HEK293T (cell line): ENCODE results near the gene OXNAD1.

Experiments used
- CTCF ChIA-PET: fragments of 350-600 bp; formaldehyde crosslinking; extraction: SDS; loops from one replicate; lab custom pipeline; 2021; ENCODE audit warnings: antibody characterized with exemption, inconsistent platforms; lab: Yijun Ruan, JAX
- POLR2A ChIA-PET: fragments of 350-600 bp; formaldehyde crosslinking; extraction: SDS; loops from one replicate; lab custom pipeline; 2020; ENCODE audit warnings: antibody characterized with exemption, inconsistent platforms; lab: Yijun Ruan, JAX
- DNase-seq: peaks from one replicate; pipeline ENCODE4 v3.0.0; 2012; ENCODE audit warnings: mixed read lengths; ENCODE audit errors: extremely low spot score
- ARNT ChIP-seq: fragments of 450-650 bp; IDR thresholded peaks from 2 replicates; pipeline ENCODE4 v1.6.1; 2017; ENCODE audit warnings: mild to moderate bottlenecking
- BHLHE40 ChIP-seq: fragments of 450-650 bp; IDR thresholded peaks from 2 replicates; pipeline ENCODE4 v1.6.1; 2016; ENCODE audit warnings: mild to moderate bottlenecking, moderate library complexity, borderline replicate concordance
- CTBP1 ChIP-seq: fragments of 450-650 bp; IDR thresholded peaks from 2 replicates; pipeline ENCODE4 v1.6.1; 2016; ENCODE audit warnings: borderline replicate concordance
- ELF4 ChIP-seq: fragments of 450-650 bp; IDR thresholded peaks from 2 replicates; pipeline ENCODE4 v1.6.1; 2017; ENCODE audit warnings: antibody characterized with exemption
- FOXA1 ChIP-seq: fragments of 450-650 bp; IDR thresholded peaks from 2 replicates; pipeline ENCODE4 v1.6.1; 2016; ENCODE audit warnings: mild to moderate bottlenecking
- FOXK2 ChIP-seq: fragments of 450-650 bp; IDR thresholded peaks from 2 replicates; pipeline ENCODE4 v1.6.1; 2016; ENCODE audit warnings: mild to moderate bottlenecking
- FOXM1 ChIP-seq: fragments of 450-650 bp; IDR thresholded peaks from 2 replicates; pipeline ENCODE4 v1.6.1; 2017; ENCODE audit warnings: mild to moderate bottlenecking, borderline replicate concordance
- HDGF ChIP-seq: fragments of 450-650 bp; IDR thresholded peaks from 2 replicates; pipeline ENCODE4 v1.6.1; 2017; ENCODE audit warnings: antibody characterized with exemption, borderline replicate concordance
- L3MBTL2 ChIP-seq: fragments of 450-650 bp; conservative IDR thresholded peaks from 2 replicates; pipeline ENCODE4 v1.6.1; 2016; ENCODE audit warnings: mild to moderate bottlenecking
- LEF1 ChIP-seq: fragments of 450-650 bp; IDR thresholded peaks from 2 replicates; pipeline ENCODE4 v1.6.1; 2017; ENCODE audit warnings: mild to moderate bottlenecking, borderline replicate concordance
- NFRKB ChIP-seq: fragments of 450-650 bp; IDR thresholded peaks from 2 replicates; pipeline ENCODE4 v1.6.1; 2016; ENCODE audit warnings: mild to moderate bottlenecking, moderate library complexity
- PKNOX1 ChIP-seq: fragments of 450-650 bp; IDR thresholded peaks from 2 replicates; pipeline ENCODE4 v1.6.1; 2016
- SP1 ChIP-seq: fragments of 450-650 bp; IDR thresholded peaks from 2 replicates; pipeline ENCODE4 v1.6.1; 2017
- SUZ12 ChIP-seq: fragments of 450-650 bp; IDR thresholded peaks from 2 replicates; pipeline ENCODE4 v1.6.1; 2016; ENCODE audit warnings: mild to moderate bottlenecking
- TARDBP ChIP-seq: fragments of 450-650 bp; IDR thresholded peaks from 2 replicates; pipeline ENCODE4 v1.6.1; 2016
- ZNF384 ChIP-seq: fragments of 450-650 bp; IDR thresholded peaks from 2 replicates; pipeline ENCODE4 v1.6.1; 2016

The OXNAD1 gene

DNA sequence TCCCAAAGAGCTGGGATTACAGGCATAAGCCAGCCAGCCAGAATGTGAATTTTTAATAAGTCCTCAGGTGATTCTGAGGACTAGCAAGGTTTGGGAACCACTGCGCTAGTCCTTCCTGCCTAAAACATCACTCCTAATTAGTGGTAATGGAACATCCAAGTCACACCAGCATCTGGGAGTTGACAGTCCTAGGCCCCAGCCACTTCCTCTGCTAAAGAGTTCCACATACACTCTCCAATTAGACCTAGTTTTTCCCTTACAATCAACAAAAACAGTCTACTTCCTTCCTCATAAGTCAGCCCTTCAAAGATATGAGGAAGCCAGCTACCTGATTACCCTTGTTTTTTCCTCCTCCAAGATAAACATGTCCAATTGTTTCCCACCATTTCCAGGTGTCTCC is 78.1 kb downstream of the OXNAD1 start:
- ChIA-PET CTCF (no interaction called here), POLR2A (no interaction called here)
- no peak for TF ChIP-seq PKNOX1
- TF ChIP-seq SUZ12 = no peak
- no peak for TF ChIP-seq FOXM1
- TF ChIP-seq TARDBP = no peak
- TF ChIP-seq LEF1 = no peak
- no peak for TF ChIP-seq HDGF
- no peak for TF ChIP-seq L3MBTL2
- TF ChIP-seq ARNT = no peak
- no peak for TF ChIP-seq NFRKB
- TF ChIP-seq CTBP1 = no peak
- TF ChIP-seq SP1 = no peak
- no peak for TF ChIP-seq ELF4
- TF ChIP-seq FOXA1 = no peak
- no peak for TF ChIP-seq BHLHE40
- TF ChIP-seq FOXK2 = no peak
- no peak for TF ChIP-seq ZNF384
- DNase-seq = no peak

- POLR2A ChIA-PET = no interaction called here
- DNase-seq = no peak
- CTCF ChIA-PET = no interaction called here
- no peak for TF ChIP-seq ELF4
- TF ChIP-seq PKNOX1 = no peak
Observed at GRCh38 chr3:16346413-16347081, 81.5 kb downstream of the OXNAD1 start.

GRCh38 chr3:16347548-16347947 is 82.5 kb downstream of the OXNAD1 start:
- ChIA-PET CTCF (no interaction called here), POLR2A (no interaction called here)
- TF ChIP-seq ARNT = no peak
- no peak for TF ChIP-seq L3MBTL2
- TF ChIP-seq ELF4 = no peak
- no peak for TF ChIP-seq LEF1
- TF ChIP-seq BHLHE40 = no peak
- no peak for TF ChIP-seq SUZ12
- no peak for TF ChIP-seq CTBP1
- no peak for TF ChIP-seq FOXK2
- no peak for TF ChIP-seq FOXA1
- TF ChIP-seq PKNOX1 = no peak
- TF ChIP-seq HDGF = no peak
- TF ChIP-seq SP1 = no peak
- TF ChIP-seq NFRKB = no peak
- TF ChIP-seq FOXM1 = no peak
- TF ChIP-seq ZNF384 = no peak
- no peak for TF ChIP-seq TARDBP
- no peak for DNase-seq

GRCh38 chr3:16349986-16350596 is 85.1 kb downstream of the OXNAD1 start:
- TF ChIP-seq FOXK2 (no peak), ARNT (no peak), HDGF (no peak), L3MBTL2 (no peak), FOXM1 (no peak), LEF1 (no peak), NFRKB (no peak), PKNOX1 (no peak), SUZ12 (no peak), FOXA1 (no peak), ZNF384 (no peak), TARDBP (no peak), BHLHE40 (no peak), CTBP1 (no peak), ELF4 (no peak), SP1 (no peak)
- ChIA-PET CTCF (no interaction called here), POLR2A (no interaction called here)
- DNase-seq = no peak

DNA sequence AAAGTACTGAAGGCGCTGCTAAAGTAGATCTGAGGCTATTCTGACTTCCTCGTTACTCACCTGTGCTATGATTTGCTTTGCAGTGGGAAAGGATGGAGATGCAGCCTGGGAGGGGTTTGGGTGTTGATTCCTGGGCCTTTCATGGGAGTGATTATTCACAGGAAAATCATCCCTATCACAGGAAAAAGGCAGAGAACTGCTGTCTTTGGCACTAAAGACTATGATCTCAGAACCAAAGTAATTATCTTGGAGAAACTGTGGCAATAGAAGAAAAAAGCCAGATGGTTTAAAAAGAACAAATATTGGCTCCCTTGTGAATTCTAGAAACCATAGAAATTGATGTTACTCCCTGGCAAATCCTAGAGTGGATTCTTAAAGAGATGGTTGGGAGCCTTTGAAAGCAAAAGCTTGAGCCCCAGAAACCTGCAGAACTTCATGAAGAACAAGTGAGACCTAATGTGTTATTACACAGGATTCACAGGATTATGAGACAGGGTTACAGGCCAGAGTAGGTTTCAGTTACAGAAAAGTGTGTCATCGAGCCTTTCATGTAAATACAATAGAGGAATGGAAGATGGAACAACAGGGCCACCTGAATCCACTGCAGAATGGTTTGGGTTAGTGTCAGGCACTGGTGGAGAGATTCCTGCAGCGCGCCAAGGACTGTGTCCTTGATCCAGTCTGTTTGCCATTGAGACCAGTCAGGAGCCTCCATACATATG is 85.7 kb downstream of the OXNAD1 start:
- ChIA-PET CTCF (no interaction called here), POLR2A (no interaction called here)
- TF ChIP-seq HDGF (no peak), ZNF384 (no peak), ARNT (no peak), ELF4 (no peak), BHLHE40 (no peak), TARDBP (no peak), PKNOX1 (no peak), L3MBTL2 (no peak), FOXA1 (no peak)
- DNase-seq = no peak
